A673 (cell line): Measurements from ENCODE around the gene NHS. TPM values are rescaled to one million over a fixed set of nuclear protein-coding genes. Genes with fewer than 3 reads are reported as not detected.

Experiments
- BruUV-seq: library from RNA; stranded (reverse); fragments of 400-500 nt; replicated peaks from 2 replicates; lab custom pipeline; 2021; lab: Mats Ljungman, UMichigan
- CTCF ChIA-PET: fragments of 300-600 bp; sonication (Branson Sonifier 250); formaldehyde crosslinking; loops from one replicate; lab custom pipeline; 2022; ENCODE audit warnings: antibody characterized with exemption; lab: Charles Lee
- POLR2A ChIA-PET: fragments of 300-600 bp; sonication (Branson Sonifier 250); formaldehyde crosslinking; loops from one replicate; lab custom pipeline; 2022; ENCODE audit warnings: antibody characterized with exemption; ENCODE audit not compliant: low non-redundant PET; lab: Charles Lee
- DNase-seq: peaks from one replicate; pipeline ENCODE4 v3.0.0-alpha.2; 2015; ENCODE audit warnings: low spot score
- H3K27ac ChIP-seq: fragments of 200-600 bp; sonication (generic); 2 replicates; pipeline ENCODE4 v1.5.1; 2016; ENCODE audit warnings: mixed run types, low read depth, mild to moderate bottlenecking, mixed read lengths, antibody characterized with exemption, low read length; ENCODE audit not compliant: poor library complexity, severe bottlenecking
- H3K27me3 ChIP-seq: fragments of 200-600 bp; sonication (generic); replicated peaks from 2 replicates; pipeline ENCODE4 v1.6.1; 2017; ENCODE audit warnings: mixed run types, low read depth, mild to moderate bottlenecking, mixed read lengths, antibody characterized with exemption, low read length; ENCODE audit not compliant: insufficient read depth, poor library complexity
- H3K36me3 ChIP-seq: fragments of 200-600 bp; sonication (generic); 2 replicates; pipeline ENCODE4 v1.6.1; 2016; ENCODE audit warnings: mixed run types, mild to moderate bottlenecking, mixed read lengths, antibody characterized with exemption, low read length; ENCODE audit not compliant: insufficient read depth, poor library complexity, severe bottlenecking
- H3K4me1 ChIP-seq: fragments of 200-600 bp; sonication (generic); 2 replicates; pipeline ENCODE4 v1.6.1; 2017; ENCODE audit warnings: mixed run types, mild to moderate bottlenecking, mixed read lengths, antibody characterized with exemption, low read length; ENCODE audit not compliant: insufficient read depth, poor library complexity, severe bottlenecking
- H3K4me3 ChIP-seq: fragments of 200-600 bp; sonication (generic); 2 replicates; pipeline ENCODE4 v1.5.1; 2016; ENCODE audit warnings: low read depth, mixed run types, mild to moderate bottlenecking, mixed read lengths, low read length; ENCODE audit not compliant: poor library complexity, severe bottlenecking
- H3K9me3 ChIP-seq: fragments of 200-600 bp; sonication (generic); 2 replicates; pipeline ENCODE4 v1.6.1; 2016; ENCODE audit warnings: mixed run types, low read depth, mild to moderate bottlenecking, mixed read lengths, antibody characterized with exemption, low read length; ENCODE audit not compliant: poor library complexity, severe bottlenecking
- EZH2 ChIP-seq: fragments of 200-600 bp; sonication (generic); IDR thresholded peaks from 2 replicates; pipeline ENCODE4 v1.6.1; 2017; ENCODE audit warnings: borderline replicate concordance, low read depth, mild to moderate bottlenecking, mixed read lengths, antibody characterized with exemption, low read length; ENCODE audit not compliant: poor library complexity, severe bottlenecking
- intact Hi-C: fragments of 100-400 bp; cut with micrococcal nuclease; formaldehyde crosslinking; loops from one replicate; pipeline ENCODE4 v1.10.0; 2022; ENCODE audit not compliant: unreplicated experiment
- total RNA-seq: library from RNA; stranded (reverse); gene quantifications from 2 replicates; pipeline ENCODE4 v1.2.3, GENCODE V29; 2021
- TF ChIP-seq, protein P1 (sequence below): fragments of 300-800, 200-600 bp; sonication (generic); conservative IDR thresholded peaks from 2 replicates; pipeline ENCODE4 v1.5.1; 2017; ENCODE audit warnings: low read depth, mild to moderate bottlenecking, antibody characterized with exemption, low read length, moderate library complexity, mixed read lengths

The NHS gene
- total RNA-seq, 1 experiment from 2014 or later, result 0.37 TPM

DNA sequence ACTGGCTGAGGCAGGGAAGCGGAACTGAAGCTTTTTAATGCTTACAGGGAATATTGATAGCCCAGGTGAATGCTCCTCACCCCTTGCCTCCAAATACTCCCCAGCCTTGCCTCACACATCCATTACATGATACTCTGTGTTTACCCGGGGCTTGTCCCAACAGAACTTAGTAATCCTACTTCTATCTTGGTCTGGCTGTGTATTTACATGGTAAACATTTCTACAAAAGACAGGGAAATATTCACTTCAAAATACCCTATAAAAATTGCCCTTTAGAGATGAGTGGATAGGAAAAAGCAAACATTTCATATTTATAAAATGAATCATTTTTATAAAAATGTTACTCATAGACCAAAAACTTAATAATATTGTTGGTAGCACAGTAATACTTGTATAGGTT, 120.1 kb downstream of the NHS start:
- no peaks in the 10 kb centered on the region for H3K36me3 ChIP-seq
- TF ChIP-seq EZH2, result no peak
- TF ChIP-seq, protein P1, sequence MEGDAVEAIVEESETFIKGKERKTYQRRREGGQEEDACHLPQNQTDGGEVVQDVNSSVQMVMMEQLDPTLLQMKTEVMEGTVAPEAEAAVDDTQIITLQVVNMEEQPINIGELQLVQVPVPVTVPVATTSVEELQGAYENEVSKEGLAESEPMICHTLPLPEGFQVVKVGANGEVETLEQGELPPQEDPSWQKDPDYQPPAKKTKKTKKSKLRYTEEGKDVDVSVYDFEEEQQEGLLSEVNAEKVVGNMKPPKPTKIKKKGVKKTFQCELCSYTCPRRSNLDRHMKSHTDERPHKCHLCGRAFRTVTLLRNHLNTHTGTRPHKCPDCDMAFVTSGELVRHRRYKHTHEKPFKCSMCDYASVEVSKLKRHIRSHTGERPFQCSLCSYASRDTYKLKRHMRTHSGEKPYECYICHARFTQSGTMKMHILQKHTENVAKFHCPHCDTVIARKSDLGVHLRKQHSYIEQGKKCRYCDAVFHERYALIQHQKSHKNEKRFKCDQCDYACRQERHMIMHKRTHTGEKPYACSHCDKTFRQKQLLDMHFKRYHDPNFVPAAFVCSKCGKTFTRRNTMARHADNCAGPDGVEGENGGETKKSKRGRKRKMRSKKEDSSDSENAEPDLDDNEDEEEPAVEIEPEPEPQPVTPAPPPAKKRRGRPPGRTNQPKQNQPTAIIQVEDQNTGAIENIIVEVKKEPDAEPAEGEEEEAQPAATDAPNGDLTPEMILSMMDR, result no peak
- intact Hi-C loops, result loop anchor here (10.0 kb wide), 1 partner anchor 60 kb away; no protein-coding TSS in a partner anchor
- ChIA-PET POLR2A (no interaction called here), CTCF (no interaction called here)
- no peak overlapping the region for H3K4me3 ChIP-seq
- no peak for DNase-seq
- no peak overlapping the region for H3K27ac ChIP-seq
- H3K4me1 ChIP-seq, result no peaks in the 10 kb centered on the region
- peaks cover 29% of the 10 kb centered on the region for H3K27me3 ChIP-seq
- BruUV-seq, result no TSS peak
- H3K9me3 ChIP-seq, result no peaks in the 10 kb centered on the region

GRCh38 chrX:17496407-17496806, 121.4 kb downstream of the NHS start:
- Histone ChIP-seq H3K9me3 (no peaks in the 10 kb centered on the region), H3K36me3 (no peaks in the 10 kb centered on the region), H3K27me3 (peaks cover 29% of the 10 kb centered on the region), H3K4me1 (no peaks in the 10 kb centered on the region), H3K4me3 (no peak overlapping the region), H3K27ac (no peak overlapping the region)
- TF ChIP-seq EZH2, result no peak
- TF ChIP-seq, protein P1, result no peak
- CTCF ChIA-PET, result no interaction called here
- DNase-seq, result no peak
- POLR2A ChIA-PET, result interaction anchor here (0.5 kb wide), 1 partner anchor 176 kb away, joined by 6 read pairs; no protein-coding TSS in a partner anchor
- intact Hi-C loops, result loop anchor here (10.0 kb wide), 1 partner anchor 62 kb away; no protein-coding TSS in a partner anchor
- no TSS peak for BruUV-seq

DNA sequence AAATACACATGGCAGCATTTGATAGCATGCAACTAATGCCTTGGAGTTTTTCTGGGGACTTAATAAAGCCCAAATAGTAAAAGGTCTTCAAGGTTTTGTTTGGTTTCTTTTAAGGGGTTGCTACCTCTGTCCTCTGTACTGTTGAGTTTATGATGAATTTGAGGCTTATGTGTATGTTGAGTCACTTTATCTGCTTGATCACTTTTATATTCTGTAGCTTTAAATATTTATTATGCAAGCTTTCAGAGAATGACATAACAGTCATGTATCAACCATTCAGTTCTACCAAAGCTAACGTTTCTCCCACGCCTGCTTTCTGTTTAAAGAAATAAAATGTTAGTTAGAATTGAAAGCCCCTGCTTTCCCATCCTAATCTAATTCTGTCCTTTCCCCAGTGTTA, 122.2 kb downstream of the NHS start:
- POLR2A ChIA-PET, result no interaction called here
- TF ChIP-seq, protein P1, result no peak
- TF ChIP-seq EZH2, result no peak
- no peak overlapping the region for H3K27ac ChIP-seq
- no peak for DNase-seq
- intact Hi-C loops, result loop anchor here (10.0 kb wide), 1 partner anchor 62 kb away; no protein-coding TSS in a partner anchor
- BruUV-seq, result no TSS peak
- no peak overlapping the region for H3K4me3 ChIP-seq
- peaks cover 29% of the 10 kb centered on the region for H3K27me3 ChIP-seq
- H3K36me3 ChIP-seq, result no peaks in the 10 kb centered on the region
- H3K9me3 ChIP-seq, result no peaks in the 10 kb centered on the region
- no peaks in the 10 kb centered on the region for H3K4me1 ChIP-seq
- CTCF ChIA-PET, result no interaction called here
